ENCODE data around the gene TRAF1. TPM values are rescaled to one million over a fixed set of nuclear protein-coding genes. Genes with fewer than 3 reads are reported as not detected.

Gene TRAF1
- total RNA-seq, 1 experiment from 2014 or later, result 1.7 TPM

- no peaks in the 10 kb centered on the region for H3K9me3 ChIP-seq (ENCODE audit: control insufficient read depth in 1 of 2, insufficient read depth in 1 of 2, low read depth in 1 of 2, low read length in 2 of 2)
- ATAC-seq, result no peak
- H3K4me1 ChIP-seq (ENCODE audit: control insufficient read depth in 1 of 2, insufficient read depth in 2 of 2, low read length in 2 of 2), result peaks cover 14 to 18% of the 10 kb centered on the region in 2 experiments
- H3K9ac ChIP-seq (ENCODE audit: low read length), result no peak overlapping the region
- H4K20me1 ChIP-seq (ENCODE audit: insufficient read depth), result no peaks in the 10 kb centered on the region
- TF ChIP-seq MAX (IDR thresholded peaks at IDR 0.05) (no peak), POLR2A (IDR thresholded peaks at IDR 0.05; ENCODE audit: borderline replicate concordance, extremely low read depth, insufficient read depth, insufficient read length) (no peak), SIN3A (IDR thresholded peaks at IDR 0.05; ENCODE audit: low read depth) (no peak), RAD21 (IDR thresholded peaks at IDR 0.05; ENCODE audit: low read depth) (no peak), JUND (IDR thresholded peaks at IDR 0.05) (no peak), SP1 (IDR thresholded peaks at IDR 0.05; ENCODE audit: low read depth) (no peak), ELF1 (IDR thresholded peaks at IDR 0.05; ENCODE audit: borderline replicate concordance, low read depth) (no peak), CTCF (IDR thresholded peaks at IDR 0.05 in 2 of 3, conservative IDR thresholded peaks at IDR 0.05 in 1 of 3; ENCODE audit: borderline replicate concordance in 1 of 3, insufficient read depth in 1 of 3, low read depth in 2 of 3, low read length in 2 of 3) (no peak), ATF3 (IDR thresholded peaks at IDR 0.05) (no peak)
- no peaks in the 10 kb centered on the region for H3K79me2 ChIP-seq (ENCODE audit: insufficient read depth, low read length)
- no peak for DNase-seq (ENCODE audit: low read depth, low spot score)
- RAD21 ChIA-PET (ENCODE audit: low non-redundant PET in 1 of 2, low total read pairs in 2 of 2, uncharacterized antibody in 2 of 2, unreplicated experiment in 2 of 2), result no interaction called here
- H3K27ac ChIP-seq (ENCODE audit: low read depth, low read length), result no peak overlapping the region
- no peaks in the 10 kb centered on the region for H3K36me3 ChIP-seq (ENCODE audit: control insufficient read depth in 1 of 2, insufficient read depth in 2 of 2, low read length in 2 of 2)
- no TSS peak for BruUV-seq (replicated peaks)
- no peaks in the 10 kb centered on the region for H3K9me2 ChIP-seq (ENCODE audit: insufficient read depth)
- CTCF ChIA-PET, result interaction anchor here (0.9 kb wide), 1 partner anchor 183 kb away, joined by 3 read pairs; no protein-coding TSS in a partner anchor
- no peak overlapping the region for H2AFZ ChIP-seq (ENCODE audit: low read depth, low read length, poor library complexity, severe bottlenecking)
- H3K4me2 ChIP-seq (ENCODE audit: low read length), result no peak overlapping the region
- no peaks in the 10 kb centered on the region for H3K27me3 ChIP-seq (ENCODE audit: insufficient read depth, low read length)
- H3K4me3 ChIP-seq (replicated peaks in 1 of 2; ENCODE audit: low read depth in 1 of 2, low read length in 2 of 2), result no peak overlapping the region
- intact Hi-C loops (cut with micrococcal nuclease), result loop anchor here (5.0 kb wide), 1 partner anchor 62 kb away; the partner anchor contains the start of gene PHF19
- POLR2A ChIA-PET, result no interaction called here
These were observed 12.3 kb upstream of the TRAF1 start for GRCh38 chr9:120938851-120939250.
